HG03457 (cell line): ENCODE measurements around the gene FBXO28.

Experiments used
- ATAC-seq: cut with Tn5 transposase; IDR thresholded peaks from one replicate; pipeline ENCODE4 v1.9.1; 2021; ENCODE audit warnings: moderate number of reproducible peaks; ENCODE audit not compliant: unreplicated experiment

The FBXO28 gene

GRCh38 chr1:224149709-224150108 is 35.8 kb downstream of the FBXO28 start:
- ATAC-seq = no peak

- no peak for ATAC-seq
Observed at GRCh38 chr1:224151117-224151516, 37.2 kb downstream of the FBXO28 start.

GRCh38 chr1:224157316-224157715 is 43.4 kb downstream of the FBXO28 start:
- ATAC-seq = no peak

GRCh38 chr1:224159541-224159940 is 45.6 kb downstream of the FBXO28 start:
- no peak for ATAC-seq

GRCh38 chr1:224160171-224160682 is 46.3 kb downstream of the FBXO28 start:
- ATAC-seq = no peak

- no peak for ATAC-seq
Observed at GRCh38 chr1:224162768-224163167, 48.9 kb downstream of the FBXO28 start.

GRCh38 chr1:224163311-224163710 is 49.4 kb downstream of the FBXO28 start:
- no peak for ATAC-seq

GRCh38 chr1:224168859-224169380 is 55.0 kb downstream of the FBXO28 start:
- peak; percentile 87 for ATAC-seq

- no peak for ATAC-seq
Observed at GRCh38 chr1:224169718-224170270, 55.9 kb downstream of the FBXO28 start.

GRCh38 chr1:224170343-224170742 is 56.4 kb downstream of the FBXO28 start:
- no peak for ATAC-seq

GRCh38 chr1:224170748-224171478 is 57.0 kb downstream of the FBXO28 start:
- ATAC-seq = no peak

GRCh38 chr1:224172229-224172628 is 58.3 kb downstream of the FBXO28 start:
- ATAC-seq = no peak

GRCh38 chr1:224173523-224173922 is 59.6 kb downstream of the FBXO28 start:
- no peak for ATAC-seq

- no peak for ATAC-seq
Observed at GRCh38 chr1:224175617-224176016, 61.7 kb downstream of the FBXO28 start.

GRCh38 chr1:224177356-224177999 is 63.6 kb downstream of the FBXO28 start:
- no peak for ATAC-seq

- no peak for ATAC-seq
Observed at GRCh38 chr1:224178894-224179293, 65.0 kb downstream of the FBXO28 start.

GRCh38 chr1:224180783-224181452 is 67.0 kb downstream of the FBXO28 start:
- no peak for ATAC-seq

- no peak for ATAC-seq
Observed at GRCh38 chr1:224181453-224181810, 67.5 kb downstream of the FBXO28 start.

GRCh38 chr1:224182057-224182865 is 68.3 kb downstream of the FBXO28 start:
- ATAC-seq = peak; percentile 46

- peak; percentile 51 for ATAC-seq
Observed at GRCh38 chr1:224182866-224183590, 69.1 kb downstream of the FBXO28 start, which contains the start of gene DEGS1. Gene DEGS1, plus strand, starts transcription at chr1:224183240. Its CDS starts 97 bp downstream, at chr1:224183337.
